NCI-H187 (cell line): ENCODE measurements around the gene RNF13.
"Not testable (repeated sequence)": the region's sequence is repeated elsewhere in the genome, so short reads cannot be mapped to it uniquely, and the experiment has no call there.

Source experiments
- DNase-seq, 2 experiments: peaks; one replicate each; lab custom pipeline; 2025; lab: John Stamatoyannopoulos, UW

RNF13 gene

GRCh38 chr3:149801195-149801594 lies 11.8 kb upstream of the RNF13 start:
- no peak for DNase-seq

GRCh38 chr3:149801639-149802038 lies 11.4 kb upstream of the RNF13 start:
- no peak for DNase-seq

GRCh38 chr3:149806171-149806778 lies 6.7 kb upstream of the RNF13 start:
- no peak for DNase-seq

- peak in 1 of 2 experiments; percentile 11 for DNase-seq
Observed at GRCh38 chr3:149808209-149808829, 4.7 kb upstream of the RNF13 start.

- no peak for DNase-seq
Observed at GRCh38 chr3:149809699-149810098, 3.3 kb upstream of the RNF13 start.

GRCh38 chr3:149810846-149811245 lies 2.2 kb upstream of the RNF13 start:
- no peak for DNase-seq

GRCh38 chr3:149812165-149812605 lies 830 bp upstream of the RNF13 start:
- DNase-seq: no peak

- DNase-seq: no peak
Observed at GRCh38 chr3:149813367-149814281, 609 bp downstream of the RNF13 start.

- DNase-seq: no peak
Observed at GRCh38 chr3:149815321-149815720, 2.3 kb downstream of the RNF13 start.

- no peak for DNase-seq
Observed at GRCh38 chr3:149815728-149816127, 2.7 kb downstream of the RNF13 start.

GRCh38 chr3:149816311-149816710 lies 3.3 kb downstream of the RNF13 start:
- no peak for DNase-seq

GRCh38 chr3:149816986-149817385 lies 4.0 kb downstream of the RNF13 start:
- DNase-seq: no peak

- no peak for DNase-seq
Observed at GRCh38 chr3:149819432-149819831, 6.4 kb downstream of the RNF13 start.

GRCh38 chr3:149820183-149820582 lies 7.2 kb downstream of the RNF13 start:
- DNase-seq: no peak

- DNase-seq: no peak
Observed at GRCh38 chr3:149826636-149827035, 13.6 kb downstream of the RNF13 start.

- no peak for DNase-seq
Observed at GRCh38 chr3:149828390-149828789, 15.4 kb downstream of the RNF13 start.

GRCh38 chr3:149829631-149830030 lies 16.6 kb downstream of the RNF13 start:
- not testable (repeated sequence) for DNase-seq

- no peak for DNase-seq
Observed at GRCh38 chr3:149830902-149831301, 17.9 kb downstream of the RNF13 start.

- DNase-seq: no peak
Observed at GRCh38 chr3:149831321-149831720, 18.3 kb downstream of the RNF13 start.

GRCh38 chr3:149832086-149832485 lies 19.1 kb downstream of the RNF13 start:
- DNase-seq: no peak

GRCh38 chr3:149833241-149833640 lies 20.2 kb downstream of the RNF13 start:
- no peak for DNase-seq

- DNase-seq: not testable (repeated sequence)
Observed at GRCh38 chr3:149838491-149838890, 25.5 kb downstream of the RNF13 start.

GRCh38 chr3:149839469-149839868 lies 26.5 kb downstream of the RNF13 start:
- DNase-seq: not testable (repeated sequence)
